Esophagus muscularis mucosa (tissue), 4 donors: Measurements from ENCODE around the gene RPRD1B.

Source experiments
- CTCF ChIP-seq, 3 experiments: fragments of 200-600 bp in 2 of 3; fragments of 450-650 bp in 1 of 3; sonication (generic) in 2 of 3; IDR thresholded peaks; one replicate each; pipeline ENCODE4 v1.5.1; 2017 to 2019; ENCODE audit warnings: antibody characterized with exemption in 3 of 3, mild to moderate bottlenecking in 2 of 3, moderate library complexity in 1 of 3
- EP300 ChIP-seq: sonication (generic); formaldehyde crosslinking; IDR thresholded peaks from one replicate; pipeline ENCODE4 v1.6.1; 2017; ENCODE audit warnings: antibody characterized with exemption
- POLR2A ChIP-seq: fragments of 450-650 bp; IDR thresholded peaks from one replicate; pipeline ENCODE4 v1.6.1; 2017; ENCODE audit warnings: antibody characterized with exemption, moderate library complexity, mild to moderate bottlenecking, low read depth
- POLR2AphosphoS5 ChIP-seq, 2 donors: sonication (generic); formaldehyde crosslinking; IDR thresholded peaks; one replicate each; pipeline ENCODE4 v1.6.1; 2017; ENCODE audit warnings: antibody characterized with exemption in 2 of 2

- TF ChIP-seq POLR2AphosphoS5 (IDR thresholded peaks at IDR 0.05) = no peak
- no peak for TF ChIP-seq CTCF (IDR thresholded peaks at IDR 0.05)
- TF ChIP-seq POLR2A = no peak
- TF ChIP-seq EP300 = no peak
These were observed 1.6 kb upstream of the RPRD1B start for GRCh38 chr20:38031957-38032356.
